OCI-LY1 (cell line): ENCODE data around the gene TDRD12.

Experiments used
- EZH2 ChIP-seq: fragments of 200-600 bp; sonication (generic), shearing (Covaris generic); IDR thresholded peaks from 2 replicates; pipeline ENCODE4 v1.8.0; 2017; ENCODE audit warnings: borderline replicate concordance, mixed run types, mild to moderate bottlenecking, antibody characterized with exemption, low read length, moderate library complexity, mixed read lengths
- TF ChIP-seq, protein P1 (sequence below): fragments of 200-600 bp; sonication (generic), shearing (Covaris generic); IDR thresholded peaks from 2 replicates; pipeline ENCODE4 v1.5.1; 2017; ENCODE audit warnings: mild to moderate bottlenecking, antibody characterized with exemption, low read length, moderate library complexity, mixed read lengths

DNA sequence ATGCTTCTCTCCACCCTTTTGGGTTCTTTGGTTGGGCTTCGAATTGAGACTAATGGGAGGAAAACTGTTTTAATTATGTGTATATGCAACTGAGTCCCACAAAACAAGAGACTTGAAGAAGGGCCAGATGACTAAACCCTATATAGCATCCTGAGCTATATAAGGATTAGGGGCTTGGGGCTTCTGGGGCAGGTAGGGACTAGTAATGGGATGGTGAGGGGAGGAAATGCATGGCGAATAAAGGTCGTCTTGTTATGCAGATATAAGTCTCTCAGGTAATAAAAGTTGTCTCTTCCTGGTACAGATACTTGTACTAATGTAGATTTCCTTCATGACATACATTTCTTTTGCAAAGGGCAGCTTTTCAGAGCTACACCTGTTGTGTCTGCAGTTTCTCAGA, 152.8 kb downstream of the TDRD12 start:
- TF ChIP-seq, protein P1, sequence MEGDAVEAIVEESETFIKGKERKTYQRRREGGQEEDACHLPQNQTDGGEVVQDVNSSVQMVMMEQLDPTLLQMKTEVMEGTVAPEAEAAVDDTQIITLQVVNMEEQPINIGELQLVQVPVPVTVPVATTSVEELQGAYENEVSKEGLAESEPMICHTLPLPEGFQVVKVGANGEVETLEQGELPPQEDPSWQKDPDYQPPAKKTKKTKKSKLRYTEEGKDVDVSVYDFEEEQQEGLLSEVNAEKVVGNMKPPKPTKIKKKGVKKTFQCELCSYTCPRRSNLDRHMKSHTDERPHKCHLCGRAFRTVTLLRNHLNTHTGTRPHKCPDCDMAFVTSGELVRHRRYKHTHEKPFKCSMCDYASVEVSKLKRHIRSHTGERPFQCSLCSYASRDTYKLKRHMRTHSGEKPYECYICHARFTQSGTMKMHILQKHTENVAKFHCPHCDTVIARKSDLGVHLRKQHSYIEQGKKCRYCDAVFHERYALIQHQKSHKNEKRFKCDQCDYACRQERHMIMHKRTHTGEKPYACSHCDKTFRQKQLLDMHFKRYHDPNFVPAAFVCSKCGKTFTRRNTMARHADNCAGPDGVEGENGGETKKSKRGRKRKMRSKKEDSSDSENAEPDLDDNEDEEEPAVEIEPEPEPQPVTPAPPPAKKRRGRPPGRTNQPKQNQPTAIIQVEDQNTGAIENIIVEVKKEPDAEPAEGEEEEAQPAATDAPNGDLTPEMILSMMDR, result no peak
- no peak for TF ChIP-seq EZH2
